SHP77 treated with DMSO at 0.1 percent for 48 hours (cell line): ENCODE data around the gene TMPRSS13.

ENCODE experiments used
- DNase-seq: peaks from one replicate; lab custom pipeline; 2025; lab: John Stamatoyannopoulos, UW

Gene TMPRSS13

DNA sequence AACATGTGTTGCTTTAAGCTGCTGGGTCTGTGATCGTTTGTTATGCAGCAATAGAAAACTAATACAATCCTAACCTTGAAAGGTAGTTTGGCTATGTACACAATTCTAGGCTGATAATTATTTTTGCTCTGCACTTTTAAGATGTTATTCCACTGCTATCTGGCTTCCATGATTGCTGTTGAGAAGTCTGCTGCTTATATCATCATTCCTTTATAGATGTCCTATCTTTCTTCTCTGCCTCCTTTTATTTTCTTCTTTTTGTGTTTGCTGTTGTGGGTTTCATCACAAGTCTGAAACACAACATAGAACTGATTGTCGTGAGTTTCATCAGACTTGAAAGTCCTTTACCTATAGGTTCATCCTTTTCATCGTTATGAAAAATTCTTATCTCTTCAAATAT, 76.9 kb downstream of the TMPRSS13 start:
- DNase-seq: no peak

DNA sequence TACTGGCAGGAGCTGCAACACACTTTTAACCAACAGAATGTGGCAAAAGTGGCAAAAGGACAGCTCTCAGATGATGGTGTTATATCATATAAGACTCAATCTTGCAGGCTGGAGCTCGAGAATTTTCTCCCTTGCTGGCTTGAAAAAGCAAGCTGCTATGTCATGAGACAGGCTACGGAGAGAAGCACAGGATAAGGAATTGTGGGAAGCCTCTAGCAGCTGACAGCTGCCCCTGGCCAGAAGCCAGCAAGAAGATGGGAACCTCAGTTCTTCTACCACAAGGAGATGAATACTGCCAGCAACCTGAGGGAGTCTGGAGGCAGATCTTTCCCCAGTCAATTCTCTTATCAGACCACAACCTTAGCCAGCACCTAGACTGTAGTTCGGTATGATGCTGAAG, 77.3 kb downstream of the TMPRSS13 start:
- no peak for DNase-seq

DNA sequence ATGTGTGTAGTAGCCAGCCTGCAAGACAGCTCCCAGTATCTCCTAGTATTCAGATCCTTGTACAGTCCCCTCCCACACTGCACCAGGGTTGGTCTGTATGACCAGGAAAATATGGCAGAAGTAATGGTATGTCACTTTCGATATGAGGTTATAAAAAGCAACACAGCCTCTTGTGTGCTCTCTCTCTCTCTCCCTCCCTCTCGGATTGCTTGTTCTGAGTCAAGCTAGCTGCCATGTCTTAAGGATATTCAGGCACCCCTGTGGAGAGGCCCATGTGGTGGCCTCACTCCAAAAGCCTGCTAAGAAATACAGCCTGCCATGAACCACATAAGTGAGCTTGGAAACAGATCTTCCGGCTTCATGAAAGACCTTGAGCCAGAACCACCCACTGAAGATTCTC, 78.1 kb downstream of the TMPRSS13 start:
- no peak for DNase-seq
